Naive thymus-derived CD4-positive, alpha-beta T cell (primary cell): ENCODE measurements around the gene RAD51C. TPM values are rescaled to one million over a fixed set of nuclear protein-coding genes. Genes with fewer than 3 reads are reported as not detected.
"Not testable (repeated sequence)": the region's sequence is repeated elsewhere in the genome, so short reads cannot be mapped to it uniquely, and the experiment has no call there.

Experiments used
- ATAC-seq: fragments of 150-1000 bp; cut with Tn5 transposase; 2 replicates; pipeline ENCODE4 v1.10.0; 2021; ENCODE audit warnings: mild to moderate bottlenecking, moderate library complexity
- CTCF ChIA-PET: fragments of 350-600 bp; sonication (Branson Sonifier 250); formaldehyde crosslinking; loops from one replicate; lab custom pipeline; 2021; ENCODE audit warnings: antibody characterized with exemption; lab: Charles Lee
- POLR2A ChIA-PET: fragments of 350-600 bp; sonication (Branson Sonifier 250); formaldehyde crosslinking; loops from one replicate; lab custom pipeline; 2021; ENCODE audit warnings: antibody characterized with exemption, inconsistent platforms; lab: Charles Lee
- DNase-seq, 9 donors: peaks; one replicate each; pipeline versions ENCODE4 v3.0.0 to v3.0.0-alpha.2; 2020 to 2022; ENCODE audit warnings: mixed read lengths in 1 of 9
- H3K27ac ChIP-seq: one replicate; pipeline ENCODE4 v1.7.0; 2013; ENCODE audit warnings: mild to moderate bottlenecking, low read depth, low read length, moderate library complexity
- H3K27me3 ChIP-seq, 2 donors: one replicate each; pipeline ENCODE4 v1.7.0; 2013; ENCODE audit warnings: low read length in 2 of 2, mild to moderate bottlenecking in 2 of 2, moderate library complexity in 2 of 2; ENCODE audit not compliant: control insufficient read depth in 2 of 2, insufficient read depth in 2 of 2
- H3K36me3 ChIP-seq, 3 experiments: 1 replicate in 2 of 3; 2 replicates in 1 of 3; pipeline ENCODE4 v1.7.0; 2013; ENCODE audit warnings: low read length in 3 of 3, mild to moderate bottlenecking in 3 of 3, moderate library complexity in 1 of 3; ENCODE audit not compliant: insufficient read depth in 3 of 3, control insufficient read depth in 2 of 3
- H3K4me1 ChIP-seq, 2 donors: one replicate each; pipeline ENCODE4 v1.7.0; 2013; ENCODE audit warnings: low read length in 2 of 2, mild to moderate bottlenecking in 2 of 2, moderate library complexity in 1 of 2; ENCODE audit not compliant: control insufficient read depth in 2 of 2, insufficient read depth in 2 of 2
- H3K4me3 ChIP-seq: 2 replicates; pipeline ENCODE4 v1.7.0; 2013; ENCODE audit warnings: mild to moderate bottlenecking, low read length
- H3K9me3 ChIP-seq, 3 experiments: 1 replicate in 2 of 3; 2 replicates in 1 of 3; pipeline ENCODE4 v1.7.0; 2013; ENCODE audit warnings: low read length in 3 of 3; ENCODE audit not compliant: control insufficient read depth in 2 of 3
- H3K27ac Mint-ChIP-seq, 9 donors: one replicate each; pipeline ENCODE4 v1.8.0; 2020 to 2022; ENCODE audit warnings: mixed read lengths in 9 of 9, mild to moderate bottlenecking in 8 of 9, moderate library complexity in 5 of 9, inconsistent platforms in 2 of 9
- H3K27me3 Mint-ChIP-seq, 5 donors: one replicate each; pipeline ENCODE4 v1.8.0; 2021 to 2022; ENCODE audit warnings: mixed read lengths in 5 of 5, mild to moderate bottlenecking in 1 of 5
- H3K36me3 Mint-ChIP-seq, 5 donors: one replicate each; pipeline ENCODE4 v1.8.0; 2020 to 2022; ENCODE audit warnings: mixed read lengths in 5 of 5, mild to moderate bottlenecking in 3 of 5, inconsistent platforms in 1 of 5
- H3K4me1 Mint-ChIP-seq, 7 donors: one replicate each; pipeline ENCODE4 v1.8.0; 2020 to 2022; ENCODE audit warnings: mixed read lengths in 7 of 7, mild to moderate bottlenecking in 3 of 7, inconsistent platforms in 1 of 7
- H3K4me3 Mint-ChIP-seq, 10 donors: one replicate each; pipeline ENCODE4 v1.8.0; 2020 to 2022; ENCODE audit warnings: mild to moderate bottlenecking in 10 of 10, mixed read lengths in 10 of 10, moderate library complexity in 6 of 10, inconsistent platforms in 2 of 10
- H3K9me3 Mint-ChIP-seq, 11 donors: one replicate each; pipeline ENCODE4 v1.8.0; 2020 to 2022; ENCODE audit warnings: mixed read lengths in 11 of 11, mild to moderate bottlenecking in 4 of 11, inconsistent platforms in 1 of 11, moderate library complexity in 1 of 11
- intact Hi-C, 2 donors: fragments of 100-400 bp; cut with micrococcal nuclease; formaldehyde crosslinking; loops; one replicate each; pipeline ENCODE4 v1.15.1; 2023
- polyA plus RNA-seq, 2 donors: library from polyadenylated mRNA; unstranded; fragments of 300-500 nt; fragmentation: Illumina TruSeq; gene quantifications; one replicate each; pipeline ENCODE4 v1.2.3, GENCODE V29; 2021
- total RNA-seq, 6 experiments: library from RNA in 5 of 6; stranded (reverse) in 5 of 6; gene quantifications; 1 replicate in 5 of 6; 2 replicates in 1 of 6; pipeline ENCODE4 v1.2.3 and lab custom pipeline; 2021 to 2026

The RAD51C gene
- total and polyA plus RNA-seq, 7 experiments from 2014 or later: 11.4 to 57.9 (median 27.9) TPM

GRCh38 chr17:58667934-58668597, 24.3 kb upstream of the RAD51C start:
- Mint-ChIP-seq H3K36me3 (no peaks in the 10 kb centered on the region), H3K27me3 (peaks cover 0 to 23% (median 11%) of the 10 kb centered on the region in 5 donors), H3K9me3 (peaks cover 0 to 1% (median 0%) of the 10 kb centered on the region in 11 donors), H3K4me3 (peak overlapping the region in 2 of 10 donors; percentile 21 to 38), H3K27ac (peak overlapping the region in 1 of 9 donors; percentile 63), H3K4me1 (peaks cover 0 to 9% (median 8%) of the 10 kb centered on the region in 7 donors)
- intact Hi-C loops: no loop called here
- ATAC-seq (no peak), DNase-seq (no peak)
- ChIA-PET POLR2A (no interaction called here), CTCF (interaction anchor here (0.6 to 0.7 kb wide), 2 partner anchors 459 to 552 kb away, joined by 3 read pairs; no protein-coding TSS in a partner anchor)
- H3K4me1 ChIP-seq: no peaks in the 10 kb centered on the region
- H3K36me3 ChIP-seq: no peaks in the 10 kb centered on the region
- H3K9me3 ChIP-seq: no peaks in the 10 kb centered on the region
- H3K27me3 ChIP-seq: no peaks in the 10 kb centered on the region
- H3K27ac ChIP-seq: no peak overlapping the region
- H3K4me3 ChIP-seq: no peak overlapping the region

DNA sequence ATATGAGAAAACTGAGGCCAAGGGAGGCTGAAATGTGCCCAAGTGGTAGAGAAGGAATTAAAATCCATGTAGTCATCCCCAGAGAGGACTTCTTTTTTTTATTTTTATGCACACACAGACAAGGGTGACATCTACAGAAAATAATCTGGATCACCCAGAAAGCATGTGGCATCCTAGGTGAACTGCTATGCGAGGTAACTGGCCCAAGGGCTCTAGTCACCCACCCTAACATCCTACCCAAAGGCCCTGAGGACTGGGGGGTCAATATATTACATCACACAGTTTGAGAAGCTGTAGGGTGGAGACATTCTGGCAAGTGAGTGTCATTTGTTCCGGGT, 23.8 kb upstream of the RAD51C start:
- no peak overlapping the region for H3K27ac ChIP-seq

GRCh38 chr17:58669853-58670252, 22.5 kb upstream of the RAD51C start:
- intact Hi-C loops: no loop called here
- peaks cover under 1 to 23% (median 8%) of the 10 kb centered on the region in 5 donors for H3K27me3 Mint-ChIP-seq
- CTCF ChIA-PET: no interaction called here
- H3K9me3 ChIP-seq: no peaks in the 10 kb centered on the region
- no peak overlapping the region for H3K4me3 Mint-ChIP-seq
- H3K4me3 ChIP-seq: no peak overlapping the region
- H3K36me3 Mint-ChIP-seq: no peaks in the 10 kb centered on the region
- DNase-seq (no peak), ATAC-seq (no peak)
- H3K9me3 Mint-ChIP-seq: peaks cover 0 to 1% (median 0%) of the 10 kb centered on the region in 11 donors
- no peak overlapping the region for H3K27ac ChIP-seq
- no peak overlapping the region for H3K27ac Mint-ChIP-seq
- H3K27me3 ChIP-seq: no peaks in the 10 kb centered on the region
- peaks cover 0 to 9% (median 8%) of the 10 kb centered on the region in 7 donors for H3K4me1 Mint-ChIP-seq
- POLR2A ChIA-PET: no interaction called here
- H3K36me3 ChIP-seq: no peaks in the 10 kb centered on the region
- H3K4me1 ChIP-seq: no peaks in the 10 kb centered on the region

More for the DNA sequence above, 23.8 kb upstream of the RAD51C start:
- intact Hi-C loops: no loop called here
- CTCF ChIA-PET: no interaction called here
- Histone ChIP-seq H3K27me3 (no peaks in the 10 kb centered on the region), H3K4me3 (no peak overlapping the region), H3K36me3 (no peaks in the 10 kb centered on the region), H3K4me1 (no peaks in the 10 kb centered on the region), H3K9me3 (no peaks in the 10 kb centered on the region)
- peaks cover 0 to 9% (median 8%) of the 10 kb centered on the region in 7 donors for H3K4me1 Mint-ChIP-seq
- no peak for ATAC-seq
- H3K4me3 Mint-ChIP-seq: no peak overlapping the region
- no peak overlapping the region for H3K27ac Mint-ChIP-seq
- peaks cover 0 to 1% (median 0%) of the 10 kb centered on the region in 11 donors for H3K9me3 Mint-ChIP-seq
- peaks cover 0 to 23% (median 11%) of the 10 kb centered on the region in 5 donors for H3K27me3 Mint-ChIP-seq
- no peaks in the 10 kb centered on the region for H3K36me3 Mint-ChIP-seq
- no peak for DNase-seq
- POLR2A ChIA-PET: no interaction called here

- Histone ChIP-seq H3K4me1 (no peaks in the 10 kb centered on the region), H3K27ac (no peak overlapping the region), H3K4me3 (no peak overlapping the region), H3K9me3 (no peaks in the 10 kb centered on the region), H3K36me3 (no peaks in the 10 kb centered on the region), H3K27me3 (no peaks in the 10 kb centered on the region)
- CTCF ChIA-PET: no interaction called here
- Mint-ChIP-seq H3K36me3 (no peaks in the 10 kb centered on the region), H3K27me3 (peaks cover under 1 to 22% (median 5%) of the 10 kb centered on the region in 5 donors), H3K4me1 (peaks cover 0 to 2% (median 2%) of the 10 kb centered on the region in 7 donors), H3K9me3 (peaks cover 0 to 1% (median 0%) of the 10 kb centered on the region in 11 donors), H3K4me3 (no peak overlapping the region), H3K27ac (peak overlapping the region in 1 of 9 donors; percentile 20)
- DNase-seq (no peak), ATAC-seq (no peak)
- POLR2A ChIA-PET: no interaction called here
- intact Hi-C loops: no loop called here
Measured at GRCh38 chr17:58671969-58672368, 20.4 kb upstream of the RAD51C start.

DNA sequence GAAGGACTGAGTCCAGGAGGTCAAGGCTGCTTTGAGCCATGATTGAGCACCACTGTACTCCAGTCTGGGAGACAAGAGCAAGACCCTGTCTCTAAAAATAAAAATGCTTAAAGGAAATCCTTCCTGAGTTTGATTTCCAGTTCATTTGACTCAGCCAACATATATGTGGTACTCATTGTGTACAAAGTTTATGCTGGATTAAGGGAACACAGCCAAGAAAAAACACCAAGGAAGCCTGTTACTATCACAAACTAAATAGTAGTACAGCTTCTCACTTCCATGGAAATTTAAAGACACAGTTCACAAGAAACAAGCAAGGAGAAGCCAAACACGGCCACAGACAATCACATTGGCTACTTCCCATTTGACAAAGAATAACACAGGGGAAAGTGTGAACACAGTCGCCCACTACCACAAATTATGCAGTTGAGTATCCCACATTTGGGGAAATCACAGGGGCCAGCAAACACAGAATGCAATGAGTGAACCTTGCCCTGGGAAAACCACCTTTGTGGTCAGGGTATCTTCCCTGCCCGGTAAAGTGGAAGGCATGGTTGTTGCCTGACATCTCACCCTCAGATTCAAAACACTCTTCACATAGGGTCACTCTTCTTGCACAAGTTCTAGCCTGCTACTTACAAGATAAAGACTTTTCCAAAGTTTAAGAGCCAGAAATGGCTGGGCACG, 15.1 kb upstream of the RAD51C start:
- no peak overlapping the region for H3K4me3 ChIP-seq
- H3K27ac Mint-ChIP-seq: no peak overlapping the region
- CTCF ChIA-PET: no interaction called here
- no peak overlapping the region for H3K4me3 Mint-ChIP-seq
- no peaks in the 10 kb centered on the region for H3K4me1 ChIP-seq
- H3K27me3 Mint-ChIP-seq: peaks cover 0 to 8% (median 5%) of the 10 kb centered on the region in 5 donors
- no peaks in the 10 kb centered on the region for H3K9me3 Mint-ChIP-seq
- DNase-seq: no peak
- no peaks in the 10 kb centered on the region for H3K36me3 ChIP-seq
- intact Hi-C loops: no loop called here
- no peaks in the 10 kb centered on the region for H3K4me1 Mint-ChIP-seq
- H3K27ac ChIP-seq: no peak overlapping the region
- POLR2A ChIA-PET: interaction anchor here (0.7 kb wide), 1 partner anchor 38 kb away, joined by 4 read pairs; no protein-coding TSS in a partner anchor
- no peaks in the 10 kb centered on the region for H3K36me3 Mint-ChIP-seq
- no peaks in the 10 kb centered on the region for H3K27me3 ChIP-seq
- no peaks in the 10 kb centered on the region for H3K9me3 ChIP-seq
- no peak for ATAC-seq

GRCh38 chr17:58678287-58678686, 14.1 kb upstream of the RAD51C start:
- intact Hi-C loops, H3K27ac ChIP-seq, H3K36me3 ChIP-seq, H3K4me3 Mint-ChIP-seq, CTCF ChIA-PET, H3K27me3 Mint-ChIP-seq, ATAC-seq, H3K27me3 ChIP-seq, H3K9me3 Mint-ChIP-seq, H3K4me1 ChIP-seq, H3K9me3 ChIP-seq, H3K4me3 ChIP-seq, H3K27ac Mint-ChIP-seq, DNase-seq, POLR2A ChIA-PET, H3K4me1 Mint-ChIP-seq, H3K36me3 Mint-ChIP-seq: not testable (repeated sequence)
